ENCODE results near the gene ACAA2. TPM values are rescaled to one million over a fixed set of nuclear protein-coding genes. Genes with fewer than 3 reads are reported as not detected.

ACAA2 gene
- total and polyA plus RNA-seq, 8 donors, result 20.3 to 53.0 (median 32.5) TPM

DNA sequence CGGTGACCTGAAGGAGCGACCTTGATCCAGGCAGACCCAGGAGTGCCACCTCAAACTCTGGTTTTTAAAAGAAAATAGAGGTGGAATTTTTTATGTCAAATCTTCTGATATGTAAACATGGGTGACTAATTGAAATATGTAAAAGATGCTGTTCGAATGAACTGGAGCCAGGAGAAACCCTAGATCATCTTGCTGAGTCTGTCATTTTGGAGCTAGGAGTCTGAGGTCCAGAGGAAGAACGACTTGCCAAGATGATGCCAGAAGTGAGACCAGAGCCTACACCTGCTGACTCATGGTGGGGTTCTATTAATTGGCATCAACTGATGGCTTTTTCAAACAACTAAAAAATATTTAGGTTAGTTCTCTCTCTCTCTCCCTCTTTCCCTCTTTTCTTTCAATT, 74.1 kb downstream of the ACAA2 start:
- WGBS, 2 donors, result 65 to 73% methylated on average over 4 of the region's 4 CpGs
- FAIRE-seq, result no peak

DNA sequence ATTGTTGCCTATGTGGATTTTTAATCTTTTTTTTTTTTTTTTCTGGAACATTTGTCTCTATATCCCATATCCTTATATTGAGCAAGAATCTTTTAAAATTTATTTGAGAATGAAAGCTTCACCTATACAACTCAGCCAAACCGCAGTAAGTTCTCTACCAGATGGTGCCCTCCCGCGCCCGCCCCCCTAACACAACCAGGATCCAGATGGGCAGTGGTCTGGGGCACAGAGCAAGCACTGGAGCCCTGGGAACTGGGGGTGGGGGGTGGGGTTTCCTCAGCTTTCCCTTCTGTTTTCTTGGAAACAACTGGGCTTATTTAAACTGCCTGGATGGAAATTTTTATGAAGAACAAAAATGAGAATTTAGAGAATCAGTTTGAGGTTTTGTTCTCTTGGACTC, 74.6 kb downstream of the ACAA2 start:
- Histone ChIP-seq H3K4me1 (no peaks in the 10 kb centered on the region), H3K4me3 (no peak overlapping the region), H3K9me3 (peaks cover 0 to 2% (median 0%) of the 10 kb centered on the region in 4 donors), H3K27me3 (no peaks in the 10 kb centered on the region), H3K36me3 (no peaks in the 10 kb centered on the region), H3K27ac (no peak overlapping the region)
- intact Hi-C loops (cut with DNase I), result no loop called here
- no peak for FAIRE-seq
- TF ChIP-seq, protein P1, sequence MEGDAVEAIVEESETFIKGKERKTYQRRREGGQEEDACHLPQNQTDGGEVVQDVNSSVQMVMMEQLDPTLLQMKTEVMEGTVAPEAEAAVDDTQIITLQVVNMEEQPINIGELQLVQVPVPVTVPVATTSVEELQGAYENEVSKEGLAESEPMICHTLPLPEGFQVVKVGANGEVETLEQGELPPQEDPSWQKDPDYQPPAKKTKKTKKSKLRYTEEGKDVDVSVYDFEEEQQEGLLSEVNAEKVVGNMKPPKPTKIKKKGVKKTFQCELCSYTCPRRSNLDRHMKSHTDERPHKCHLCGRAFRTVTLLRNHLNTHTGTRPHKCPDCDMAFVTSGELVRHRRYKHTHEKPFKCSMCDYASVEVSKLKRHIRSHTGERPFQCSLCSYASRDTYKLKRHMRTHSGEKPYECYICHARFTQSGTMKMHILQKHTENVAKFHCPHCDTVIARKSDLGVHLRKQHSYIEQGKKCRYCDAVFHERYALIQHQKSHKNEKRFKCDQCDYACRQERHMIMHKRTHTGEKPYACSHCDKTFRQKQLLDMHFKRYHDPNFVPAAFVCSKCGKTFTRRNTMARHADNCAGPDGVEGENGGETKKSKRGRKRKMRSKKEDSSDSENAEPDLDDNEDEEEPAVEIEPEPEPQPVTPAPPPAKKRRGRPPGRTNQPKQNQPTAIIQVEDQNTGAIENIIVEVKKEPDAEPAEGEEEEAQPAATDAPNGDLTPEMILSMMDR (IDR thresholded peaks at IDR 0.05), result no peak
- WGBS, 2 donors, result 79 to 82% methylated on average over 4 of the region's 4 CpGs
- no peak for DNase-seq
- ATAC-seq, result no peak

More for the DNA sequence above, 74.1 kb downstream of the ACAA2 start:
- no peak for DNase-seq
- Histone ChIP-seq H3K36me3 (no peaks in the 10 kb centered on the region), H3K27me3 (no peaks in the 10 kb centered on the region), H3K9me3 (peaks cover 0 to 2% (median 0%) of the 10 kb centered on the region in 4 donors), H3K27ac (no peak overlapping the region), H3K4me3 (no peak overlapping the region), H3K4me1 (no peaks in the 10 kb centered on the region)
- TF ChIP-seq, protein P1 (IDR thresholded peaks at IDR 0.05), result no peak
- intact Hi-C loops (cut with DNase I), result no loop called here
- ATAC-seq, result no peak

GRCh38 chr18:49734836-49735235, 78.5 kb downstream of the ACAA2 start:
- Histone ChIP-seq H3K36me3 (no peaks in the 10 kb centered on the region), H3K27ac (no peak overlapping the region), H3K27me3 (no peaks in the 10 kb centered on the region), H3K4me1 (peaks cover 0 to 11% (median 4%) of the 10 kb centered on the region in 3 donors), H3K4me3 (no peak overlapping the region), H3K9me3 (no peaks in the 10 kb centered on the region)
- intact Hi-C loops (cut with DNase I), result no loop called here
- 76 to 77% methylated on average over 4 of the region's 4 CpGs for WGBS, 2 donors
- ATAC-seq (no peak), FAIRE-seq (no peak), DNase-seq (no peak)
- TF ChIP-seq, protein P1 (IDR thresholded peaks at IDR 0.05), result no peak

DNA sequence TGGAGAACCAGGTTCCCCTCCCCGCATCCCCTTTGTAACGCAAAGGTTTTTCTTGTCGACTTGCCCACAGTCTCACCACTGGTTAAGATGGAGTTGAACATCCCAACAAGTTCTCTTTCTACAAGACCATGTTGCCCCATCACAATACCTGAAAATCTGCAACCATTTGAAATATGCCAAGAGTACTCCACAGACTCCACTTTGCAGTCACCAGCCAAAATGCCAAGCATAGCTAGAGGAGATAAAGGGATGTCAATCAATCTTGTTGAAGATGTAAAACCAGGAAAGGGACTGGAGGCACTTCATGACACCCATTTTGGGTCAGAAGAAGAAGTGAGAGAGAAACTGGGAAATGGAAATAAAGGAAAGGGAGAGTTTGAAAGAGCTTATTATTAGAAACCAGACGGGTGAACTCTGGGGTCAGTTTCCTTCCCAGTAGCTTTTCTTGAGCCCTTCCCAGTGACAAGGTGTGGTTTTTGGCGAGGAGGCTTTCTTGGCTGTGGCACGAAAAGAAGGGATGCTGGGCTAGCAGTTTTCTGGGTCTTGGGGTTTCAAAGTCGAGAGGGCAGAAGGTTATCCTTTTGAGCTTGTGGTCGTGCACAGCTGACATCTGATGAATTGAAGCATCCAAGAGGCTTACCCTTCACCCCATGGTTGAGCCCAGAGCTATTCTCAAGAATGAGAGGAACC, 79.3 kb downstream of the ACAA2 start:
- Histone ChIP-seq H3K36me3 (no peaks in the 10 kb centered on the region), H3K4me3 (no peak overlapping the region), H3K9me3 (no peaks in the 10 kb centered on the region), H3K4me1 (peaks cover 0 to 11% (median 4%) of the 10 kb centered on the region in 3 donors), H3K27ac (no peak overlapping the region), H3K27me3 (no peaks in the 10 kb centered on the region)
- WGBS, 2 donors, result 72 to 73% methylated on average over 8 of the region's 8 CpGs
- TF ChIP-seq, protein P1 (IDR thresholded peaks at IDR 0.05), result no peak
- intact Hi-C loops (cut with DNase I), result no loop called here
- no peak for DNase-seq
- FAIRE-seq, result no peak
- no peak for ATAC-seq

DNA sequence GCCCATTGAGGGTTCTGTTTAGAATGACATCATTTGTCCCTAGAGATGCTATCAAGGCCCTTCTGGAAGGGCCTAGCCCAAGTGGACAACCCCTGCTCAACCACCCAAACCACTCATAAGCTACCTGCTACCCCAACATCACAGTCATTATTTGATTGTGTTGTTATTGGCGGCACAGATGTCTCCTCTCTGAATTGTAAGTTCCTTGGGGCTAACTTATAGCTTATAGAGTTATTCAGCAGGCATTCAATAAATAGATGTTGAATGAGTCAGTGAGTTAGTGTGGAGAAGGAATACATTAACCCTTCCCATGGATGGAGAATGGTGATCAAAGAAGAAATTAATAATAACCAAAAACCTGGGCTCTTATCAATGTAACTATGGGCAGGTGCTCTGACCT, 80.0 kb downstream of the ACAA2 start:
- H3K36me3 ChIP-seq, result no peaks in the 10 kb centered on the region
- H3K27ac ChIP-seq, result no peak overlapping the region
- TF ChIP-seq, protein P1 (IDR thresholded peaks at IDR 0.05), result no peak
- FAIRE-seq (no peak), ATAC-seq (no peak), DNase-seq (no peak)
- WGBS, 2 donors, result 97 to 98% methylated on average over 1 of the region's 1 CpG
- intact Hi-C loops (cut with DNase I), result no loop called here
- H3K4me1 ChIP-seq, result peaks cover 0 to 11% (median 4%) of the 10 kb centered on the region in 3 donors
- no peak overlapping the region for H3K4me3 ChIP-seq
- H3K27me3 ChIP-seq, result no peaks in the 10 kb centered on the region
- no peaks in the 10 kb centered on the region for H3K9me3 ChIP-seq

Data from pancreas (tissue), 10 donors.